ENCODE measurements around the gene ANKRD53.
A peak's percentile ranks its signal among the peaks of the same experiment; 100 is the strongest.

Gene ANKRD53

GRCh38 chr2:70962885-70963878, 15.2 kb upstream of the ANKRD53 start:
- no peaks in the 10 kb centered on the region for H3K9me3 ChIP-seq (ENCODE audit: control insufficient read depth, low read depth, low read length)
- no peak overlapping the region for H3K4me3 ChIP-seq (ENCODE audit: low read length)
- H3K36me3 ChIP-seq (ENCODE audit: control insufficient read depth, low read depth, low read length) = no peaks in the 10 kb centered on the region
- peaks cover 59% of the 10 kb centered on the region for H3K27me3 ChIP-seq (ENCODE audit: control insufficient read depth, insufficient read depth, low read length)
- no peak overlapping the region for H3K27ac ChIP-seq (ENCODE audit: low read length)
- H3K4me1 ChIP-seq (ENCODE audit: control insufficient read depth, low read depth, low read length) = no peaks in the 10 kb centered on the region
- H3K9ac ChIP-seq (ENCODE audit: low read length) = no peak overlapping the region

DNA sequence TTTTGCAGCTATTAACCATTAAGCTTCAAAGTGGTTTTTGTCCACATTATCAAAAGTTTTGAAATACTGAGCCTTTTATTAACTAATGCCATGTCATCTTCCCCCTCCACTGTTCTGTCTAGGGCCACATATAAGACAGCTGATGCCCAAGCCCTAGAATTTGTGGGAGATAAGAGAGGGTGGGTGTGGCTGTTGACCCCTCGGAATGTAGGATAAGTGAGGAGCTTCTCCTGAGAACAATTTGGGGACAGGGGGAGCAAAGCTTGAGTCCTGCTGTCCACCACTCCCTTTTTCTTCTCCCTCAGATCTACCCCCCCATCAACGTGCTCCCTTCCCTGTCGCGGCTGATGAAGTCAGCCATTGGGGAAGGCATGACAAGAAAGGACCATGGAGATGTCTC, 14.3 kb upstream of the ANKRD53 start:
- no peaks in the 10 kb centered on the region for H3K36me3 ChIP-seq (ENCODE audit: control insufficient read depth, low read depth, low read length)
- no peak overlapping the region for H3K4me3 ChIP-seq (ENCODE audit: low read length)
- H3K4me1 ChIP-seq (ENCODE audit: control insufficient read depth, low read depth, low read length) = no peaks in the 10 kb centered on the region
- H3K9ac ChIP-seq (ENCODE audit: low read length) = no peak overlapping the region
- no peak overlapping the region for H3K27ac ChIP-seq (ENCODE audit: low read length)
- H3K9me3 ChIP-seq (ENCODE audit: control insufficient read depth, low read depth, low read length) = no peaks in the 10 kb centered on the region
- H3K27me3 ChIP-seq (ENCODE audit: control insufficient read depth, insufficient read depth, low read length) = peaks cover 60% of the 10 kb centered on the region

- H3K4me1 ChIP-seq (ENCODE audit: control insufficient read depth, low read depth, low read length) = no peaks in the 10 kb centered on the region
- no peaks in the 10 kb centered on the region for H3K9me3 ChIP-seq (ENCODE audit: control insufficient read depth, low read depth, low read length)
- no peaks in the 10 kb centered on the region for H3K36me3 ChIP-seq (ENCODE audit: control insufficient read depth, low read depth, low read length)
- H3K4me3 ChIP-seq (ENCODE audit: low read length) = peak overlapping the region; percentile 49
- H3K27ac ChIP-seq (ENCODE audit: low read length) = no peak overlapping the region
- no peak overlapping the region for H3K9ac ChIP-seq (ENCODE audit: low read length)
- peaks cover 66% of the 10 kb centered on the region for H3K27me3 ChIP-seq (ENCODE audit: control insufficient read depth, insufficient read depth, low read length)
Measured at GRCh38 chr2:70964596-70965386, 13.6 kb upstream of the ANKRD53 start.

- H3K36me3 ChIP-seq (ENCODE audit: control insufficient read depth, low read depth, low read length) = no peaks in the 10 kb centered on the region
- peak overlapping the region; percentile 49 for H3K4me3 ChIP-seq (ENCODE audit: low read length)
- H3K27me3 ChIP-seq (ENCODE audit: control insufficient read depth, insufficient read depth, low read length) = peaks cover 71% of the 10 kb centered on the region
- no peak overlapping the region for H3K27ac ChIP-seq (ENCODE audit: low read length)
- no peaks in the 10 kb centered on the region for H3K4me1 ChIP-seq (ENCODE audit: control insufficient read depth, low read depth, low read length)
- H3K9me3 ChIP-seq (ENCODE audit: control insufficient read depth, low read depth, low read length) = no peaks in the 10 kb centered on the region
- no peak overlapping the region for H3K9ac ChIP-seq (ENCODE audit: low read length)
Measured at GRCh38 chr2:70965506-70965905, 12.9 kb upstream of the ANKRD53 start.

DNA sequence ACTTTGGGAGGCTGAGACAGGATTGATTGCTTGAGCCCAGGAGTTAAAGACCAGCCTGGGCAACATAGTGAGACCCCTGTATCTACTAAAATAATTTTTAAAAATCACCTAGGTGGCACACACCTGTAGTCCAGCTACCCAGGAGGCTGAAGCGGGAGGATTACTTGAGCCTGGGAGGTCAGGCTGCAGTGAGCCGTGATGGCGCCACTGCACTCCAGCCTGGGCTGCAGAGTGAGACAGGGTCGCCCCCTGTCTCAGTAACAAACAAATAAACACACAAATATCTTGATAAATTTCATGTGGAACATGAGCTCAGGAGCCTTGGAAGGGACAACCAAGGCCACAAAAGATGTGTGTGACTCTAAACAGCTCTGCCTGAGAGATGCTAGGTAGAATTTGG, 11.7 kb upstream of the ANKRD53 start:
- Histone ChIP-seq H3K27me3 (ENCODE audit: control insufficient read depth, insufficient read depth, low read length) (peaks cover 77% of the 10 kb centered on the region), H3K4me3 (ENCODE audit: low read length) (no peak overlapping the region), H3K36me3 (ENCODE audit: control insufficient read depth, low read depth, low read length) (no peaks in the 10 kb centered on the region), H3K9me3 (ENCODE audit: control insufficient read depth, low read depth, low read length) (no peaks in the 10 kb centered on the region), H3K4me1 (ENCODE audit: control insufficient read depth, low read depth, low read length) (no peaks in the 10 kb centered on the region), H3K9ac (ENCODE audit: low read length) (no peak overlapping the region), H3K27ac (ENCODE audit: low read length) (no peak overlapping the region)

GRCh38 chr2:70967189-70967588, 11.2 kb upstream of the ANKRD53 start:
- peaks cover 80% of the 10 kb centered on the region for H3K27me3 ChIP-seq (ENCODE audit: control insufficient read depth, insufficient read depth, low read length)
- H3K9me3 ChIP-seq (ENCODE audit: control insufficient read depth, low read depth, low read length) = no peaks in the 10 kb centered on the region
- no peaks in the 10 kb centered on the region for H3K4me1 ChIP-seq (ENCODE audit: control insufficient read depth, low read depth, low read length)
- no peak overlapping the region for H3K9ac ChIP-seq (ENCODE audit: low read length)
- no peak overlapping the region for H3K4me3 ChIP-seq (ENCODE audit: low read length)
- H3K36me3 ChIP-seq (ENCODE audit: control insufficient read depth, low read depth, low read length) = no peaks in the 10 kb centered on the region
- no peak overlapping the region for H3K27ac ChIP-seq (ENCODE audit: low read length)

DNA sequence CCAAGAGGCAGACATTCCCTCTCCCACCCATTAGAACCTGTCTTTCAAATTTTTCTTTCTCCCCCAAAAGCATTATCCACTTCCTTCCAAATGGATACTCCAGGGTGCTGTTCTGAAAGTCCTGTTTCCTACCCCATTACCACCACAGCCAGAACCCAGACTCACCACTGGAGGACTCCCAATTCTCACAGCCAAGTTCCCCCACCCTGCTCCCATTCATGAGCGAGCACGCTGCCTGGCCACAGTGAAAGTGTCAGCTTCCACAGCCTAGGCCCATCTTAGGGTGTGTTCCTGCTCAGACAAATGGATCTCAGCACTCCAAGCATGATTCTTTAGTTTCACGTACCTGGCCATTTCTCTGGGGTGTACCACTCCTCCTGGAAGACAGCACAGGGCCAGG, 3.8 kb upstream of the ANKRD53 start:
- Histone ChIP-seq H3K36me3 (ENCODE audit: control insufficient read depth, low read depth, low read length) (no peaks in the 10 kb centered on the region), H3K27ac (ENCODE audit: low read length) (no peak overlapping the region), H3K27me3 (ENCODE audit: control insufficient read depth, insufficient read depth, low read length) (peaks cover 38% of the 10 kb centered on the region), H3K4me3 (ENCODE audit: low read length) (no peak overlapping the region), H3K4me1 (ENCODE audit: control insufficient read depth, low read depth, low read length) (peaks cover 11% of the 10 kb centered on the region), H3K9ac (ENCODE audit: low read length) (no peak overlapping the region), H3K9me3 (ENCODE audit: control insufficient read depth, low read depth, low read length) (no peaks in the 10 kb centered on the region)

DNA sequence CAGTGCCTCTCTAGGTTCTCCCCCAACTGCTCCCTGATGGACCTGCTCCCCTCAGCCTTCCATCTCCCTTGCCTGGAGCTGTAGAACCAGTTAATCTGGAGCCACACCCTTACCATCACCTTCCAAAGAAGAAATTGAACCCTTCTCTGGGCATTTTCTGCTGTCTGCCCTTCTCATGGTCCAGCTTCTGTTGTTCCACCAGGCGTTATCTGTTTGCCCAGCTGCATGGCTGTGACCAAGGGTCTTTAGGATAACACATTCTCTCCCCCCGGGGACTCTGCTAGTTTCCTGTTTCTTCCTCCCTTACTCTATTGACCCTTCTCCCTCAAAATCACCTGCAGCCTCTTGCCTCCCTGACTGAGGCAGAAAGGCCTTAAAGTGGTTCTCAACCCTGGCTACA, 3.2 kb upstream of the ANKRD53 start:
- no peak overlapping the region for H3K4me3 ChIP-seq (ENCODE audit: low read length)
- no peaks in the 10 kb centered on the region for H3K9me3 ChIP-seq (ENCODE audit: control insufficient read depth, low read depth, low read length)
- H3K4me1 ChIP-seq (ENCODE audit: control insufficient read depth, low read depth, low read length) = peaks cover 11% of the 10 kb centered on the region
- H3K27ac ChIP-seq (ENCODE audit: low read length) = no peak overlapping the region
- no peaks in the 10 kb centered on the region for H3K36me3 ChIP-seq (ENCODE audit: control insufficient read depth, low read depth, low read length)
- peaks cover 35% of the 10 kb centered on the region for H3K27me3 ChIP-seq (ENCODE audit: control insufficient read depth, insufficient read depth, low read length)
- no peak overlapping the region for H3K9ac ChIP-seq (ENCODE audit: low read length)

- peaks cover 11% of the 10 kb centered on the region for H3K4me1 ChIP-seq (ENCODE audit: control insufficient read depth, low read depth, low read length)
- H3K4me3 ChIP-seq (ENCODE audit: low read length) = peak overlapping the region; percentile 75
- no peak overlapping the region for H3K27ac ChIP-seq (ENCODE audit: low read length)
- H3K27me3 ChIP-seq (ENCODE audit: control insufficient read depth, insufficient read depth, low read length) = peaks cover 25% of the 10 kb centered on the region
- H3K36me3 ChIP-seq (ENCODE audit: control insufficient read depth, low read depth, low read length) = no peaks in the 10 kb centered on the region
- H3K9me3 ChIP-seq (ENCODE audit: control insufficient read depth, low read depth, low read length) = no peaks in the 10 kb centered on the region
- H3K9ac ChIP-seq (ENCODE audit: low read length) = peak overlapping the region; percentile 21
Measured at GRCh38 chr2:70977605-70978205, 725 bp upstream of the ANKRD53 start.

DNA sequence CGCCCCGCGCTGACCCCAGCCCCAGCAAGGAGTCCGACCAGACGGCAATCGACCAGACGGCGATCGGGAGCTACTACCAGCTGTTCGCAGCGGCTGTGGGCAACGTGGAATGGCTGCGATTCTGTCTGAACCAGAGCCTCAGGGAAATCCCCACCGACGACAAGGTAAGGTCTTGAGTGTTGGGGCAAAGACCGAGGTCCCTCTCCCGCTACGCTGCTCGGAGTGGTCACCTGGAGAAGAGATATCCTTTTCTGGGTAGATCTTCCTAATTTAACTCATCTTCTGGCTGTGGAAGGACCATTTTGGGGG, 704 bp downstream of the ANKRD53 start:
- no peak overlapping the region for H3K27ac ChIP-seq (ENCODE audit: low read length)
- no peaks in the 10 kb centered on the region for H3K9me3 ChIP-seq (ENCODE audit: control insufficient read depth, low read depth, low read length)
- H3K36me3 ChIP-seq (ENCODE audit: control insufficient read depth, low read depth, low read length) = no peaks in the 10 kb centered on the region
- no peak overlapping the region for H3K9ac ChIP-seq (ENCODE audit: low read length)
- H3K27me3 ChIP-seq (ENCODE audit: control insufficient read depth, insufficient read depth, low read length) = peaks cover 25% of the 10 kb centered on the region
- H3K4me1 ChIP-seq (ENCODE audit: control insufficient read depth, low read depth, low read length) = peaks cover 11% of the 10 kb centered on the region
- H3K4me3 ChIP-seq (ENCODE audit: low read length) = peak overlapping the region; percentile 67

DNA sequence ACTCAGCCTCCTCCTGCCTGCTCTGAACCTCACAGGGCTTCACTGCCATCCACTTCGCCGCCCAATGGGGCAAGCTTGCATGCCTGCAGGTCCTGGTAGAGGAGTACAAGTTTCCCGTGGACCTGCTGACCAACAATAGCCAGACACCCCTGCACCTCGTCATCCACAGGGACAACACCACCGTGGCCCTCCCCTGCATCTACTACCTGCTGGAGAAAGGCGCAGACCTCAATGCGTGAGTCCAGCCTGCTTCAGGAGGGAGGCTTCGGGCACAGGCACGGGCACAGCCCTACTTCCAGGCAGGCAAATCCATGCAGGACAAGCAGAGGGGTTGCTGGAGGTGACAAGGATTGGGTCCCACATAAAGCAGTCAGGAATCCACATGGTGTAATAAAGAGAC, 1.2 kb downstream of the ANKRD53 start:
- Histone ChIP-seq H3K27ac (ENCODE audit: low read length) (no peak overlapping the region), H3K4me3 (ENCODE audit: low read length) (no peak overlapping the region), H3K4me1 (ENCODE audit: control insufficient read depth, low read depth, low read length) (peaks cover 11% of the 10 kb centered on the region), H3K36me3 (ENCODE audit: control insufficient read depth, low read depth, low read length) (no peaks in the 10 kb centered on the region), H3K27me3 (ENCODE audit: control insufficient read depth, insufficient read depth, low read length) (peaks cover 25% of the 10 kb centered on the region), H3K9me3 (ENCODE audit: control insufficient read depth, low read depth, low read length) (no peaks in the 10 kb centered on the region), H3K9ac (ENCODE audit: low read length) (no peak overlapping the region)
